HG02981 (cell line): ENCODE measurements around the gene AMOTL2.

Experiments
- ATAC-seq: cut with Tn5 transposase; IDR thresholded peaks from one replicate; pipeline ENCODE4 v1.9.1; 2021; ENCODE audit warnings: mild to moderate bottlenecking, moderate library complexity; ENCODE audit not compliant: unreplicated experiment

AMOTL2 gene

GRCh38 chr3:134380249-134380648, 6.0 kb upstream of the AMOTL2 start:
- ATAC-seq = no peak

GRCh38 chr3:134378818-134379217, 4.6 kb upstream of the AMOTL2 start:
- ATAC-seq = no peak

- no peak for ATAC-seq
Measured at GRCh38 chr3:134378384-134378783, 4.1 kb upstream of the AMOTL2 start.

- ATAC-seq = no peak
Measured at GRCh38 chr3:134377896-134378295, 3.6 kb upstream of the AMOTL2 start.

- no peak for ATAC-seq
Measured at GRCh38 chr3:134376786-134377426, 2.7 kb upstream of the AMOTL2 start.

- no peak for ATAC-seq
Measured at GRCh38 chr3:134376385-134376765, 2.1 kb upstream of the AMOTL2 start.

- no peak for ATAC-seq
Measured at GRCh38 chr3:134375582-134376384, 1.5 kb upstream of the AMOTL2 start.

GRCh38 chr3:134374791-134375581, 739 bp upstream of the AMOTL2 start:
- no peak for ATAC-seq

GRCh38 chr3:134373271-134374104, 759 bp downstream of the AMOTL2 start:
- ATAC-seq = no peak

GRCh38 chr3:134372396-134373270, 1.6 kb downstream of the AMOTL2 start:
- ATAC-seq = no peak

GRCh38 chr3:134371542-134372324, 2.5 kb downstream of the AMOTL2 start:
- ATAC-seq = no peak

GRCh38 chr3:134370611-134371531, 3.4 kb downstream of the AMOTL2 start:
- no peak for ATAC-seq

- ATAC-seq = no peak
Measured at GRCh38 chr3:134369861-134370596, 4.2 kb downstream of the AMOTL2 start.

- ATAC-seq = no peak
Measured at GRCh38 chr3:134369231-134369741, 5.0 kb downstream of the AMOTL2 start.

GRCh38 chr3:134368751-134369105, 5.5 kb downstream of the AMOTL2 start:
- ATAC-seq = no peak

- no peak for ATAC-seq
Measured at GRCh38 chr3:134367869-134368750, 6.1 kb downstream of the AMOTL2 start.
